Stomach (tissue), 4 donors: ENCODE results near the gene TBC1D14.

Experiments
- CTCF ChIP-seq, 7 experiments: fragments of 450-650 bp in 4 of 7; fragments of 200-600 bp in 3 of 7; sonication (generic) in 3 of 7; IDR thresholded peaks; one replicate each; pipeline ENCODE4 v1.5.1; 2016 to 2019; ENCODE audit warnings: antibody characterized with exemption in 7 of 7, control low read depth in 2 of 7, mild to moderate bottlenecking in 1 of 7
- POLR2A ChIP-seq, 4 donors: fragments of 450-650 bp; IDR thresholded peaks; one replicate each; pipeline ENCODE4 v1.6.1; 2016; ENCODE audit warnings: antibody characterized with exemption in 4 of 4, control low read depth in 2 of 4, mild to moderate bottlenecking in 1 of 4, moderate library complexity in 1 of 4

- no peak for TF ChIP-seq CTCF (IDR thresholded peaks at IDR 0.05)
- TF ChIP-seq POLR2A (IDR thresholded peaks at IDR 0.05) = no peak
These were observed 108.7 kb downstream of the TBC1D14 start for GRCh38 chr4:7018281-7018680.
